ENCODE results near the gene FRS2.

- TF ChIP-seq POLR2A (IDR thresholded peaks at IDR 0.05; ENCODE audit: low read depth, low read length) (no peak), CHD2 (IDR thresholded peaks at IDR 0.05; ENCODE audit: borderline replicate concordance, low read depth, low read length) (no peak), ZBED1 (IDR thresholded peaks at IDR 0.05; ENCODE audit: borderline replicate concordance) (no peak), ZNF384 (IDR thresholded peaks at IDR 0.05; ENCODE audit: borderline replicate concordance, low read depth, low read length) (no peak), BCLAF1 (IDR thresholded peaks at IDR 0.05) (no peak), SPI1 (IDR thresholded peaks at IDR 0.05; ENCODE audit: borderline replicate concordance, insufficient read depth, low read depth, low read length) (no peak), SMC3 (IDR thresholded peaks at IDR 0.05; ENCODE audit: borderline replicate concordance, low read length) (no peak), ESRRA (IDR thresholded peaks at IDR 0.05; ENCODE audit: low read length) (no peak), MAX (IDR thresholded peaks at IDR 0.05; ENCODE audit: low read depth, low read length) (no peak), USF2 (IDR thresholded peaks at IDR 0.05; ENCODE audit: borderline replicate concordance, low read depth, low read length) (no peak), RB1 (IDR thresholded peaks at IDR 0.05; ENCODE audit: borderline replicate concordance) (no peak), EZH2 (IDR thresholded peaks at IDR 0.05; ENCODE audit: borderline replicate concordance, control insufficient read depth, low read depth, low read length) (no peak)
- TF ChIP-seq, protein P1, sequence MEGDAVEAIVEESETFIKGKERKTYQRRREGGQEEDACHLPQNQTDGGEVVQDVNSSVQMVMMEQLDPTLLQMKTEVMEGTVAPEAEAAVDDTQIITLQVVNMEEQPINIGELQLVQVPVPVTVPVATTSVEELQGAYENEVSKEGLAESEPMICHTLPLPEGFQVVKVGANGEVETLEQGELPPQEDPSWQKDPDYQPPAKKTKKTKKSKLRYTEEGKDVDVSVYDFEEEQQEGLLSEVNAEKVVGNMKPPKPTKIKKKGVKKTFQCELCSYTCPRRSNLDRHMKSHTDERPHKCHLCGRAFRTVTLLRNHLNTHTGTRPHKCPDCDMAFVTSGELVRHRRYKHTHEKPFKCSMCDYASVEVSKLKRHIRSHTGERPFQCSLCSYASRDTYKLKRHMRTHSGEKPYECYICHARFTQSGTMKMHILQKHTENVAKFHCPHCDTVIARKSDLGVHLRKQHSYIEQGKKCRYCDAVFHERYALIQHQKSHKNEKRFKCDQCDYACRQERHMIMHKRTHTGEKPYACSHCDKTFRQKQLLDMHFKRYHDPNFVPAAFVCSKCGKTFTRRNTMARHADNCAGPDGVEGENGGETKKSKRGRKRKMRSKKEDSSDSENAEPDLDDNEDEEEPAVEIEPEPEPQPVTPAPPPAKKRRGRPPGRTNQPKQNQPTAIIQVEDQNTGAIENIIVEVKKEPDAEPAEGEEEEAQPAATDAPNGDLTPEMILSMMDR (IDR thresholded peaks at IDR 0.05 in 2 of 3, conservative IDR thresholded peaks at IDR 0.05 in 1 of 3; ENCODE audit: control insufficient read depth in 2 of 3, extremely low read depth in 1 of 3, insufficient read depth in 1 of 3, low read depth in 3 of 3, low read length in 3 of 3) = no peak
Measured at GRCh38 chr12:69502345-69503081, 32.3 kb downstream of the FRS2 start.

Data from GM12878 (cell line).